Activated T-cell treated with anti-CD3 and anti-CD28 coated beads for 24 hours (primary cell): ENCODE data around the gene RLN3.

Experiments
- DNase-seq: peaks from one replicate; pipeline ENCODE4 v3.0.0-alpha.2; 2020; ENCODE audit warnings: low read depth

RLN3 gene

DNA sequence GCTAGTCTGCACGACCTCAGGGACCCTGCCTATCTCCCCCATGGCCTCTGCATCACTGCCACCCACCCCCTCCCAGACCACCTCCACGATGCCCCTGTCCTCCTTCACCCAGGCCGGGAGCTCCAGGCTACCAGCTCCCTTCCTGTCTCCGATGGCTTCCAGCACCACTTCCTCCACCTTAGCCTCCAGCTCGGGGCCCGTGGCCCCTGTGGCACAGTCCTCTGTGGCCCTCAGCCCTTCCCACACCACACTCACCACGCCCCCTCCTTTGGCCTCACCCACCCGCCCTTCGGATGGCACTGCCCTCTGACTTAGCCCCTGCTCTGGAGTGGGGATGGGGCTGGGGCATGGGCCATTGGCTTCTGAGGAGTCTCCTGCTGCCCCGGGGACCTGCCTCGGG lies 26.8 kb downstream of the RLN3 start:
- DNase-seq: no peak

GRCh38 chr19:14055396-14055795 lies 27.4 kb downstream of the RLN3 start:
- no peak for DNase-seq

GRCh38 chr19:14056069-14056666 lies 28.2 kb downstream of the RLN3 start:
- no peak for DNase-seq

- no peak for DNase-seq
These were observed 28.9 kb downstream of the RLN3 start for GRCh38 chr19:14056741-14057356.

DNA sequence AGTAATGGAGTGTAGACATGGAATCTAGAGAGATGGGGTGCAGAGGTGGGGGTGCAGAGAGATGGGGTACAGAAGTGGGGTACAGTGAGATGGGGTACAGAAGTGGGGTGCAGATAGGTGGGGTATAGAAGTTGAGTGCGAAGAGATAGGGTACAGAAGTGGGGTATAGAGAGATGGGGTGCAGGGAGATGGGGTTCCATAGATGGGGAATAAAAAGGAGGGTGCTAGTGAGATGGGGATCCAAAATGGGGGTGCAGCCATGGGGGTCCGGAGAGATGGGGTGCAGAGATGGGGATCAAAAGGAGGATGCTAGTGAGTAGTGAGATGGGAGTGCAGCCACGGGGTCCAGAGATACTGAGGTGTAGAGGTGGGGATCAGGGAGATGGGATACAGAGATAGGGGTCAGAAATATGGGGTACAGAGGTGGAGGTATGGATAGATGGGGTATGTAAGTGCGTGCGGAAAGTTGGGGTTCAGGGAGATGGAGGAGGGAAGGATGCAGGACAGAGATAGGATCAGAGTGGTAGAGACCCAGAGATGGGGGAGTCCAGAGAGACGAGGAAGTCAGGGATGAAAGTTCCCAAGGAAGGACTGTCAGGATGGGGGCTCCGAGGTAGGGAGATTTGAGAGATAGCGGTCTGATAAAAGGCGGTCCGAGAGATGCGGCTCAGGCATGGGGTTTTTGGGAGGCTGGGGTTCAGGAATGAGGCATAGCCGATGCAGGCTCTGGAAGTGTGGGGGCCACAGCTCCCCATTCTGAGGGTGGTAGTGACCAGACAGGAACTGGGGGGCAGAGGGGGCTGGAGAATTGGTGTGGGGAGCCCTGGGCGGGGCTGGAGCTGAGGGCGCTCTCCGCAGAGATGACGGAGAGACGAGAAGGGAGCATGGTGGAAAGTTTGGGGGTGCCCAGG lies 30.5 kb downstream of the RLN3 start:
- DNase-seq: no peak

DNA sequence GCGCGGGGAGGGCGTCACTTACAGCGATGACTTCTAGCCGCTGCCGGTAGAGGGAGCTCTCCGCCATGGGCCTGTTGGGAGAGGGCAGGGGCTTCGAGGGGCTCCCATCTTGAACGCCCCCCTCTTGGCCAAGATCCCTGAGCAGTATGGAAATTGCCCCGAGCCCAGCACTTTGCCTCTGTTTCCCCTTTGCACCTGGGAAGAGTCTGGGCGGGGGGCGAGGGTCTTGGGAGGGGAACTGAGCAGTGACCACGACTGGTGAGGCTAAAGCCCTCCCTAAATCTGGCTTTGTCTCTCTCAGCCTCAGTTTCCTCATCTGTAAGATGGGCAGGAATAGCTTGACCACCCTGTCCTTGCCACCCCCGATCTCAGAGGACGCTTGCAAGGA lies 31.1 kb downstream of the RLN3 start:
- DNase-seq: peak; percentile 30

DNA sequence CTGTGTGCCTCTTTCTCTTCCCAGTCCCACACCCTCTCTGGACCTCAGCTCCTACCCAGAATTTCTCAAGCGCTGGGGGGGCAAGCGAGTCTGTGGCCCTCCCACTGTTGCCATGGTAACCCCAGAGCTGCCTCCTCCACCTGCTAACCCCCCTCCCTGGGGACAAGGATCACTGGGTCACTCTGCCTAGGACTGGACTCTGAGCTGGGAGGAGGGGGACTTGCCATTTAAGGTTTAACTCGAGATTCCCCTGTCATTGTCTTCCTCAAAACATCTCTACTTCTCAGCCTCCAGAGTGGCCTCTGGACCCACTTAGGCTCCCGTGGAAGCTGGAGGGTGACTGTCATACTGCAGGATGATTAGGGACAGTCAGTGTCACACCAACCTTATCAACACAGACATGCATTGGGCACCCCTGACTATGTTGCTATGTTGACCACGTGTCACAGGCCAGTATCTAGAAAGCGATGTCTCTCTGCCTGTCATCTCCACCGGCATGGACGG lies 31.8 kb downstream of the RLN3 start:
- no peak for DNase-seq

- DNase-seq: no peak
These were observed 33.3 kb downstream of the RLN3 start for GRCh38 chr19:14061081-14061749.

DNA sequence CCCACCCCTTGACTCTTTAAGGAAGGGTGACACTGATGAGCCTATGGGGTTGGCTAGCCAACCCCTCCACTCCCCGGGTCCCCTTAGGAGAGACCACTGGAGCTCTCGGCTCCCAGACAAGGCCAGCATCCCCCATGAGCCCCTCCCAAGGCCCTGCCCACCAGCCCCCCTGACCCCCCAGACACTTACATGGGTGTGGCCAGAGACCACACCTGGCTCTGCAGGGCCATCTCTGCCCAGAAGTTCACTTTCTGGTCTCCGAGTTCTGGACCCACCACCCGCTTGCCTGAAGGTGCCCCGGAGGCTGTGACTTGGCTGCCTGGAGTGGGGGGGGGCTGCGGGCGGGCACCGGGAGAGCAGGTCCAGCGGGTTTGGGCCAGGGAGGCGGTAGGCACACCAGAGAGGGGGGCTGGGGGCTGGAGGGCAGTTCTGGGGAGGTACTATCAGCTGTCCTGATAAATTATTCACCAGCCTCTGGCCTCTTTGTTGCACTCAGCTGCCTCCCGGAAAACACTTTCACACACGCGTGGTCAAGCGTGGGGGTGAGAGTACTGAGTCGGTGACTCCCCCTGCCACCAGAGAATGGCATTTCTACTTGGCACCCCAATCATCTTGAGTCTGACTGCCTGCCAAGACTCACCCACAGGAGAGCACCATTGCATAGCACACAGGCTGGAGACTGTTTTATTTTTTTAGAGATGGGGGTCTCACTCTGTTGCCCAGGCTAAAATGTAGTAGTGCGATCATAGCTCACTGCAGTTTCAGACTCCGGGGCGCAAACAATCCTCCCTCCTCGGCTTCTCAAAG lies 34.0 kb downstream of the RLN3 start, which contains the start of gene PALM3:
Gene PALM3 (minus strand): TSS at position 326 of the 807 bp plus-strand sequence. CDS start 96 bp downstream, at position 230.
- no peak for DNase-seq

DNA sequence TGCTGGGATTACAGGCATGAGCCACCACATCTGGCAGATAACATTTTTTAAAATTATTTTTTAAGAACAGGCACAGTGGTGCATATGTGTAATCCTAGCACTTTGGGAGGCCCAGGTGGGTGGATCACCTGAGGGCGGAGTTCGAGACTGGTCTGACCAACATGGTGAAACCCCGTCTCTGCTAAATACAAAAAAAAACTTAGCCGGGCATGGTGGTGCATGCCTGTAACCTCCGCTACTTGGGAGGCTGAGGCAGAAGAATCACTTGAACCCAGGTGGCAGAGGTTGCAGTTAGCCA lies 34.6 kb downstream of the RLN3 start:
- DNase-seq: no peak

GRCh38 chr19:14063105-14063504 lies 35.2 kb downstream of the RLN3 start:
- DNase-seq: no peak

GRCh38 chr19:14066134-14066533 lies 38.2 kb downstream of the RLN3 start:
- DNase-seq: no peak

DNA sequence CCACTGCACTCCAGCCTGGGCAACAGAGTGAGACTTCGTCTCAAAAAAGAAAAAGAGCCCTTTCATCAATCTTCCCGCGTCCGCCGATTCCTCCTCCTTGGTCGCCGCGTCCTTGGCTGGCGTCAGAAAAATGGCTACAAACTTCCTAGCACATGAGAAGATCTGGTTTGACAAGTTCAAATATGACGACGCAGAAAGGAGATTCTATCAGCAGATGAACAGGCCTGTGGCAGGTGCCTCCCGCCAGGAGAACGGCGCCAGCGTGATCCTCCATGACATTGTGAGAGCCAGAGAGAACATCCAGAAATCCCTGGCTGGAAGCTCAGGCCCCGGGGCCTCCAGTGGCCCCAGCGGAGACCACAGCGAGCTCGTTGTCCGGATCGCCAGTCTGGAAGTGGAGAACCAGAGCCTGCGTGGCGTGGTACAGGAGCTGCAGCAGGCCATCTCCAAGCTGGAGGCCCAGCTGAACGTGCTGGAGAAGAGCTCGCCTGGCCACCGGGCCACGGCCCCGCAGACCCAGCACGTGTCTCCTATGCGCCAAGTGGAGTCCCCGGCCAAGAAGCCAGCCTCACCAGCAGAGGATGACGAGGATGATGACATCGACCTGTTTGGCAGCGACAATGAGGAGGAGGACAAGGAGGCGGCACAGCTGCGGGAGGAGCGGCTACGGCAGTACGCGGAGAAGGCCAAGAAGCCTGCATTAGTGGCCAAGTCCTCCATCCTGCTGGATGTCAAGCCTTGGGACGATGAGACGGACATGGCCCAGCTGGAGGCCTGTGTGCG lies 42.5 kb downstream of the RLN3 start:
- DNase-seq: no peak

DNA sequence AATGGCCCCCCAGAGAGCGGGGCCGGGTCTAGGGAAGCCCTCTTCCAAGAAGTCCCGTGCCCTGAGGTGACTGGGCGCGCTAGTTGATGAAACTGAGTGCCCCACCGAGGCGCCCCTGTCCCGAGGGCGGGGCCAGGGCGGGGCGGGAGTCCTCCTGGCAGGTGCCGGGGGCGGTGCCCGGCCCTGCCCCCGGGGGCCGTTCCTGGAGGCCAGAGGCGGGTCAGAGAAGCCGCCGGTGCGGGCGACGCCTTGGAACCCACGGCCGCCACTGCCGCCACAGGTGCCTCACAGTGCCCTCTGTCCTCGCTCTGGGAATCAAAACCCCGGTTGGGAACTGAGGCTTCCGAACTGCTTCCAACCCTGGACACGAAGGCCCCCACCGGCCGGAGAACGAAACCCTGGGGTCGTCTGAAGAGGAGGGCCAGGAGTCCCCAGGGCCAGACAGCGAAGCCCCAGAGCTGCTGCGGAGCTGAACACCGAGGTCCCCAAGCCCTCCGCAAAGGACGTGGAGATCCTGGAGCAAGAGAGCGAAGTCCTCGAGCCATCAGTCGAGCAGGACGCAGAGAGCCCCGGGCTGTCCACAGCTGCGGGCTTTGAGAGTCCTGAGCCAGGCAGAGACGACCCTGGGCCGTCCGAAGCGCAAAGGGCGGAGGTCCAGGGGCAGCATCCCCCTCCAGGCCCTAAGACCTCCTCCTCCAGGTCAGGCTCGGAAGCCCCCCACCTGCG lies 44.8 kb downstream of the RLN3 start, which contains the start of gene MISP3:
Gene MISP3 (plus strand): TSS at position 252 of the 726 bp plus-strand sequence. CDS start 524 bp downstream, outside the sequence.
- DNase-seq: no peak

- peak; percentile 64 for DNase-seq
These were observed 45.4 kb downstream of the RLN3 start for GRCh38 chr19:14073261-14073924.

DNA sequence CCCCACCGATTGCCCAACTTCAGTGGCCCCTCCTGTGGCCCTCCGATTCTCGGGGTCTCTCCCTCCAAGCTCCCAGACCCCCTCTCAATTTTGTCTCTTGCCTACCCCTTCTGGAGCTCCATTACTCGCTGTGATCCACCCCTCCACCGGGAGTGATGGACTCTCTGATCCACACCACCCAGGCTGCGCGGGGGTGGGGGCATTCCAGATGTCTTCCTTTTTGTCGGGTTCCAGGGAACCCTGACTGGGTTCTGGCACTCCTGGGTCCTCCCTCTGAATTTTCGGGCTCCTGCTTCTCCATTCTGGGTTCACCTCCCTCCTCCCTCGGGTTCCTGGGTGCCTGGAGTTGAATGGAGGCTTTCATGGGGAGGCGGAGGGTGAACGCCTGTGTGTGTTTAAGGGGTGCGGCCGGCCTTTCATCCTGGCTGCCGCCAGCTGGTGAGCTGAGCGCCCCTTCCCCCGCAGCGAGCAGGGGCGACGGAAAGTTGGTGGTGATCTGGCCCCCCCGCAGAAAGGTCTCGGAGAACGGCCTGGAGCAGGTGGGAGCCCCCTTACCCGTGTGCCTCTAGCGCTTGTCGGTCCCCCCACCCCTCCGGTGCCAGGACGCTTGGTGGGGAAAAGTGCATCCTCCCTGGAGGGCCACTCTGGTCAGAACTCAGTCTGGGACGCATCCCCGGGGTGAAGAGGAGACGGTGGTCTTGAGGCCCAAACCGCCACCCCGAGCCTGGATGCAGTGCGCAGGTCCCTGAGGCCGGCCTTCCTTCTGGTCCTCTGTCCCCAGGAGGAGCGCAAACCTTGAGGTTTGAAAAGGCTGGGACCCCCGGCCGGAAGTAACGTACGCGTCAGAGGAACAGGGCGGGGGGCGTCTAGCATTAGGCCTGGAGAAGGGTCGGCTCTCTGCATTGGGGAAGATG lies 46.2 kb downstream of the RLN3 start:
- DNase-seq: no peak

DNA sequence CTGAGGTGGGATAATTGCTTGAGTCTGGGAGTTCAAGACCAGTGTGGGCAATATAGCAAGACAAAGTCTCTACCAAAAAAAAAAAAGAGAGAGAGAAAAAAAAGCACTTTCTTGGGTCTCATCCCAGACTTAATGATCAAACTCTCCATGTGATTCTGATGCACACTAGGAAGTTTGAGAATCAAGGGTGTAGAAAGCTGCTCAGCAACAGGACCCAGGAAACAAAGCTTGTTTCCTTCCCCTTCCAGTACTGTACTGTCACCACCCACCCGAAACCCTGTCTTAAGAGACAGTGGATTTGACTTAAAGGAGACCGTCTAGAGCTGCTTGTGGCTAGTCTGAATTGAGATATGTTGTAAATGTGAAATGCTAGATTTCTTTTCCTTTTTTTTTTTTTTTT lies 50.5 kb downstream of the RLN3 start:
- no peak for DNase-seq
